Right lobe of liver (tissue), 4 donors: Measurements from ENCODE around the gene OTP.
"Not testable (repeated sequence)": the region's sequence is repeated elsewhere in the genome, so short reads cannot be mapped to it uniquely, and the experiment has no call there.

Experiments
- POLR2A ChIP-seq: fragments of 450-650 bp; IDR thresholded peaks from one replicate; pipeline ENCODE4 v1.6.1; 2017; ENCODE audit warnings: antibody characterized with exemption, mild to moderate bottlenecking
- TF ChIP-seq, protein P1 (sequence below), 4 donors: fragments of 200-600 bp in 3 of 4; fragments of 450-650 bp in 1 of 4; IDR thresholded peaks; one replicate each; pipeline versions ENCODE4 v1.5.1 to v1.8.0; 2016 to 2022; ENCODE audit warnings: antibody characterized with exemption in 4 of 4, mild to moderate bottlenecking in 2 of 4
- donor health status: DM: no; HTN: no; CAD: no.
- donor health status: DM: no; HTN: no; CAD: no.
- donor health status: DM: no; HTN: yes; CAD: no.

GRCh38 chr5:77582143-77582542, 56.4 kb downstream of the OTP start:
- TF ChIP-seq, protein P1, sequence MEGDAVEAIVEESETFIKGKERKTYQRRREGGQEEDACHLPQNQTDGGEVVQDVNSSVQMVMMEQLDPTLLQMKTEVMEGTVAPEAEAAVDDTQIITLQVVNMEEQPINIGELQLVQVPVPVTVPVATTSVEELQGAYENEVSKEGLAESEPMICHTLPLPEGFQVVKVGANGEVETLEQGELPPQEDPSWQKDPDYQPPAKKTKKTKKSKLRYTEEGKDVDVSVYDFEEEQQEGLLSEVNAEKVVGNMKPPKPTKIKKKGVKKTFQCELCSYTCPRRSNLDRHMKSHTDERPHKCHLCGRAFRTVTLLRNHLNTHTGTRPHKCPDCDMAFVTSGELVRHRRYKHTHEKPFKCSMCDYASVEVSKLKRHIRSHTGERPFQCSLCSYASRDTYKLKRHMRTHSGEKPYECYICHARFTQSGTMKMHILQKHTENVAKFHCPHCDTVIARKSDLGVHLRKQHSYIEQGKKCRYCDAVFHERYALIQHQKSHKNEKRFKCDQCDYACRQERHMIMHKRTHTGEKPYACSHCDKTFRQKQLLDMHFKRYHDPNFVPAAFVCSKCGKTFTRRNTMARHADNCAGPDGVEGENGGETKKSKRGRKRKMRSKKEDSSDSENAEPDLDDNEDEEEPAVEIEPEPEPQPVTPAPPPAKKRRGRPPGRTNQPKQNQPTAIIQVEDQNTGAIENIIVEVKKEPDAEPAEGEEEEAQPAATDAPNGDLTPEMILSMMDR (IDR thresholded peaks at IDR 0.05): not testable (repeated sequence)
- TF ChIP-seq POLR2A: not testable (repeated sequence)
